Stimulated activated CD4-positive, alpha-beta T cell treated with anti-CD3 and anti-CD28 coated beads, Interleukin-12 subunit alpha, Interleukin-12 subunit beta, amount 100 ng/mL, for 48 hours (primary cell): ENCODE measurements around the gene FILIP1.
A peak's percentile ranks its signal among the peaks of the same experiment; 100 is the strongest.

Experiments
- DNase-seq, 3 donors: peaks; one replicate each; pipeline ENCODE4 v3.0.0-alpha.2; 2020; ENCODE audit warnings: low read depth in 2 of 3, low spot score in 1 of 3

Gene FILIP1

GRCh38 chr6:75301537-75301936 lies 192.1 kb downstream of the FILIP1 start:
- no peak for DNase-seq

DNA sequence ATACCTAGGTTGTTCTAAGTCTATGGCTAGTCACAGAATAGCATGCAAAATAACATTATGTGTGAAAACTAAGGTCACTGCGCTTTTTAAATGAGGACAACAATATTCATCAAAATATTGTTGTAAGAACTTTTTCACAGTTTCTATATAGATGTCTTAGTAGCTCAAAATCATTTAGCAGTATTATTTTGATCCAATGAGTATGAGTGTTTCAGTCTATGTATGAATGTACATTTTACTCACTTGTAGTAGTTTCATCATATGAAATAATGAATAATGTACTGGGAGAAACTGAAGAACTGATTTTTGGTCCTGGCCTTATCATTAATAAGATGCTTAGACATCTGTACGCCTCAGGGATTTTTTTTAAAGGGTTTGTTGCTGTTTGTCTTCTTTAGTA lies 192.5 kb downstream of the FILIP1 start:
- no peak for DNase-seq

- DNase-seq: no peak
Measured at GRCh38 chr6:75300531-75300855, 193.1 kb downstream of the FILIP1 start.

- no peak for DNase-seq
Measured at GRCh38 chr6:75299801-75300530, 193.6 kb downstream of the FILIP1 start.

GRCh38 chr6:75296811-75297779 lies 196.5 kb downstream of the FILIP1 start:
- no peak for DNase-seq

GRCh38 chr6:75292555-75292954 lies 201.0 kb downstream of the FILIP1 start:
- DNase-seq: no peak

DNA sequence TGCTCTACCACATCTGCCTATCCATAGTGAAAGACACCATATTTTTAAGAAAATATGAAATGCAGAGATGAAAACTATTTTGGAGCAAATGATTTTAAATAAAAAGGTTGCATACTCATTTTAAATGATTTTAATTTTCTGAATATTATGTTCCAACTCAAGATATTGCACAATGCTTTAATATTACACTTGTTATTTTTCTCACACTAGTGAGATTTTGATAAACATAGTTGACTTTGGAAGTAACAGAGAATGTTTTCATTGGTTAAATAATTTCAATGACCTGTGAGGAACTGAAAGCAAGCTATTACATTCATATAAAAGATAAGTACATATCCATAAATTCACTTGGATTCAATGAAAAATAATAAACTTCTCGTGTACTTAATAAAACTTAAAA lies 201.9 kb downstream of the FILIP1 start:
- DNase-seq: no peak

DNA sequence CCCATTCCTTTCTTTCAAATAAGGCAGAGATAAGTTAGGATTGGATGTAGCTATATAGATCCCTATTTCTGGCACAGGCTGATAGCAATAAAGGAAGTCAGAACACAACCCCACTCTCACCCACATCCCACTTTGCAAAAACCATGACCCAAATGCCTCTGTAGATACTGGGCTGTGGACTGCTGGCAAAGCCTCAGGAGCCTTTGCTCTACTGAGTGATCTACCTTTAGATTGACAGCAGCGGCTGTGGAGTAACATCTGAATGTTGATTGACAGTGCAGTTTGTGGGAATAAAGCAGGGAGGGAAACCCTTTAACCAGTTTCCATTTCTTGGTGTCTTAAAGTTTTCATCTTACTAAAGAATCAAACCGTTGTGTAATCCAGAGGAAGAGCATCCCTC lies 202.3 kb downstream of the FILIP1 start:
- DNase-seq: no peak

DNA sequence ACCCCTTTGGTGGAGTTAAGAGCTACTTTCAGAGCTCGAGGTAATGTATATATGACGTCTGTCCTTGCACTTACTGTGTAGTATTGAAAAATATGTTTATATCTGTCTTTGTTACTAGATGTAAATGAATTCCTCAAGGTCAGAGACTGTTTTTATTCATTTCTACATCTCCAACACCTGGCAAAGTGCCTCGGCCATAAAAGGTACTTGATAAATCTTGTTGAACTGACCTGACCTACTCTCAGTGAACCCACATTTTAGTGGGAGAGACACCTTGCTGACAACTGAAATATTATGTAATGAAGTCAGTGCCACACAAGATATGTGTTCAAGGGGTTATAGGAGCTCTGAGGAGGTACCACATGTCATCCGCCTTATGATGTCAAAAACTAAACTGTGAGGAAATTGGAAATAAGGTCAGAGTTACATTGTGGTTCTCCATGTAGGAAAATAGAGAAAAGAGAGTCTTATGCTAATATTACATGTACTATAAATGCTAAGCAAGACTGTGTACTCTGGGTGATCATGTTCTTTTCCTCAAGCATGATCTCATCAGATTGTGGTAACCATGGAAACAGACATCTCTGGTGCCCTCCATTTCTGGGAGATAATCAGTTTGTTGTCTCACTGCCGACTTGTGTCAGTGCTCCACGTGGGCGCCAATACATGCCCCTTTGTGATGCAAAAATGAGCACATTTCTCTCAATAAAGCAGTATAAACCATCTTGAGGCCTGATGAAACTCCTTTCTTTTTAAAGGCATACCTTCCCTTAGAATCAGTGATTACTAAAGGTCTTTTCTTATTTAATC lies 203.3 kb downstream of the FILIP1 start:
- no peak for DNase-seq

GRCh38 chr6:75288023-75288422 lies 205.6 kb downstream of the FILIP1 start:
- DNase-seq: no peak

DNA sequence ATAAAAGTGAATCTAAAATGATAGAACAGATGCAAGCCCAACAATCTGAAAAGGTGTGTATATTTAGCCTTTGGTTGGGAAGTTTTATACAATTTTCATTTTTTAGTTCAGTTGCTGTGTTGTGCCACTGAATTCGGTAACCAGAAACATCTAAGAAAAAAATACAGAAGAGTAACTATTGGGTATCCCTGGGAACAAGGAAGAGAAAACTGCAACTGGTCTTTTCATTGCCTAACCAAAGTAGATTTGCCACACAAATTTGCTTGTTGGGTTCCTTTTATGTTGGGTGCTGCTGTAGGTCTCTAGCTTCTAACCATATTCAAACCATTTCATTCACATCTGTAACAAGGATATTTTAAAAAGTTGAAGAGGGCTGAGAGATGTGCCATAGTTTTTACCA lies 206.2 kb downstream of the FILIP1 start:
- no peak for DNase-seq

GRCh38 chr6:75286955-75287354 lies 206.6 kb downstream of the FILIP1 start:
- DNase-seq: no peak

DNA sequence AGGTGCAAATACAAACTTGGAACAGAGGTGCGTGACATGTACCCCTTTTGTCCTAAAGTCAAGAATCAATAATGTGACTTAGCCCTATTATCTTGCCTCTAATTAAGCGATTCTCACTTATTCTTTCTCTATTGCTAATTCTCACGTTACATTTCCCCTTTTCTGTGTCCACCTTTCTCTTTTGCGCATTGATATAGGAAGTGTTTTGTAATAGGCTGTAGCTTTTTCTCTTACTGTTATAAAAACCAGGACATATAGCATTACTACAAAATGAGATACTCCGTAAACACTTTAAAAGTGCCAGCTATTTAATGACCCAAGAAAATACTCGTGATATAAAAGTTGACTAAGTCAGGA lies 208.3 kb downstream of the FILIP1 start:
- DNase-seq: no peak

GRCh38 chr6:75284632-75285282 lies 208.8 kb downstream of the FILIP1 start, which contains the start of gene TMEM30A:
TMEM30A (minus strand) TSS chr6:75284792; CDS start chr6:75284638, 154 bp downstream.
- DNase-seq: peak; percentile 92 to 95 (median 94)

- peak in 2 of 3 donors; percentile 9 to 16 for DNase-seq
Measured at GRCh38 chr6:75283907-75284631, 209.5 kb downstream of the FILIP1 start.

GRCh38 chr6:75282706-75283105 lies 210.9 kb downstream of the FILIP1 start:
- no peak for DNase-seq

DNA sequence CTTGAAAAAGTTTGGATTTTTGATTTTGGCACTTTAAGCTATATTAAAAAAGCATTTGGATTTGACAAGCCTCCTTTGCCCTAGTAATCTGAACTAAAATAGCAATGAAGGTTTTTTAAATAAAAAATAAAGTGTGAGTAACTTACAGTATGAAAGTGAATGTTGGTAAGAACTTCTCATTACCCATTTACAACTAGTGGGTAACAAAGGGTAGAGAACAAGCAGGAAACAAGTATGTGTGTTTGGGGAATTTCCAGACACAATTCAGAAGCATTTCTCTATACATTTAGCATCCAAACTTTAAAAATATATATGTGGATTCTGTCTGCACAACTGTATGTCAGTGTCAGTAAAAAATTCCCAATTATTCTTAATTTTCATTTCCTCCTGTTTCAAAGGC lies 211.9 kb downstream of the FILIP1 start:
- no peak for DNase-seq

- no peak for DNase-seq
Measured at GRCh38 chr6:75280131-75280855, 213.3 kb downstream of the FILIP1 start.

DNA sequence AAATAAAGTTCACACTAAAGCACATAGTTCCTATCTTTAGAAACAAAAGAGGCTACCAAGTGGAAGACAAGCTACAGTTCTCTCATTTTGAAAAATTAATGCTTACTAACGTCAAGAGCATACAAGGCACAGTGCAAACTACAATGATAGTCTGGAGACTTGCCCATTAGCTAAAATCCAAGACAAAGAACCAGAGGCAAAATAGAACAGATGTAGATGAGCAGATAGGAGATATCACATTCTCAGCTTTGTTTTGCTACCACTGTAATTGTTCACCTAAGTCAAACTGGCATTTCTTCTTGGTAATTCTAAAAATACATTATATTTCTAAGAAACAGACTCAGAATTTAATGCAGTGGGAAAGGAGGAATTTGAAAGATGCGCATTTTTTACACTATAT lies 214.2 kb downstream of the FILIP1 start:
- DNase-seq: no peak
